Measurements from ENCODE around the gene AQP6.

DNA sequence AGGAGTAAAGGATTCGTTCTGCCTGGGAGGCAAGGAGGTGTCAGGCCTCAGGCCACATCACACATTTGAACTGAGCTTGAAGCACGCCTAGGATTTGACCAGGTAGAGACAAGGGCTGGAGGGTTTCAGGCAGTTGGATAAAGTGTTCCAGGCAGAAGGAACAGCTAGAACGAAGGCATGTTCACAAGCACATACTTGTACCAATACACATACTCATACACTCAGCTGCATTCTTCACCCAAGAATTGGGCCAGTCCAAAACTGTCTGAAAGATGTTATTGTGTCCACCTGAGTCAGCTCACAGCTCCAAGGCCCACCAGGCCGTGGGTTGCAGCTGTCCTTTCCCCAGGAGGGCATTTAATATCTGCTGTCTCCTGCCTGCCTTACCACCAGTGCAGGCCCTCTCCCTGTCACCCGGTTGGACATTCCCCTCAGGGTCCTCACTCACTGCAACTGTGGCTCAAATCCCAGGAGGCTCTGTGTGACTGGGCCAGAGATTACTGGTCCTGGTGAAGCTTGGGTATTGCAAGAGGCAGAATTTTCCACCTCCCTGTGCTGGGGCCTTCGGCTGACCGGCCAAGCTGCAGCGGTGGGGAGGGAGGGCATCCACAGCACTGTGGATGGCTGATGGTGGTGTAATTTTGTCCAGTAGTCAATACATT lies 35.0 kb upstream of the AQP6 start:
- TF ChIP-seq POLR2A (IDR thresholded peaks at IDR 0.05) (no peak), CTCF (IDR thresholded peaks at IDR 0.05) (no peak)
